Measurements from ENCODE around the gene VEPH1.

VEPH1 gene

DNA sequence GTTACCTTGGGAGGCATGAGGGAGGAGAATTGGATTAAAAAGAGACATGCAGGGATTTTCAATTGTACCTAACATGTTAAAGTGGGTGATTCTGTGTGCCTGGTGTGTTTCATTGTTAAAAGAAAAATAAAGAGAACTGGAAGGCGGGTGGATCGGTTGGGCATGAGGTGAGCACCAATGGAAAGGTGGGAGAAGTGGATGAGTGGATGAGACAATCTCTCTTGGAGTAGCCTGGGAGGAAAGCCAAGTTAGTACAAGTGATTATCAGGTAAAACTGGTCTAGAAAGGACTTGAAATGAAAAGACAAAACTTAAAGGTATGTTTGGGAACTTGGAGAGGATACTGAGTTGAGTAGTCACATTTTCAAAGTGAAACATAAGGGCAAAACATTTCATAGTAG is 12.1 kb downstream of the VEPH1 start:
- no peak for DNase-seq (ENCODE audit: low read depth, low spot score)
- H3K4me3 ChIP-seq (ENCODE audit: low read length): no peak overlapping the region

- no peak for DNase-seq (ENCODE audit: low read depth, low spot score)
- no peak overlapping the region for H3K4me3 ChIP-seq (ENCODE audit: low read length)
Observed at GRCh38 chr3:157488144-157488543, 15.1 kb downstream of the VEPH1 start.

DNA sequence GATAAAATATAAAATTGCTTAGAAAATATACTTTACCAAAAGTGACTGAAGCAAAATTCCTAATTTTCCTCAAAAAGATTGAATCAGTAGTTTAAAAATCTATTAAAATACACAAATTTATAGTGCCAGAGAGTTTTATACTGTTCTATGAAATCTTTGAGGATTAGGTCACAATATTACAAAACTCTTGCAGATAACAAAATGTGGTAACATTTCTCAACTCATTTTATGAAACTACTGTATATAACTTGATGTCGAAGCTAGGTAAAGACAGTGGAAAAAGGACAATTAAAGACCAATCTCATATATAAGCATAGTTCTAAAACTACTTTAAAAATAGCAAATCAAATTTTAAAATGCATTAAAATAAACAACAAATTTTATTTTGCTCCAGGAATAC is 15.9 kb downstream of the VEPH1 start:
- H3K4me3 ChIP-seq (ENCODE audit: low read length): no peak overlapping the region
- DNase-seq (ENCODE audit: low read depth, low spot score): no peak

- DNase-seq (ENCODE audit: low read depth, low spot score): no peak
- no peak overlapping the region for H3K4me3 ChIP-seq (ENCODE audit: low read length)
Observed at GRCh38 chr3:157479464-157480243, 23.6 kb downstream of the VEPH1 start.

DNA sequence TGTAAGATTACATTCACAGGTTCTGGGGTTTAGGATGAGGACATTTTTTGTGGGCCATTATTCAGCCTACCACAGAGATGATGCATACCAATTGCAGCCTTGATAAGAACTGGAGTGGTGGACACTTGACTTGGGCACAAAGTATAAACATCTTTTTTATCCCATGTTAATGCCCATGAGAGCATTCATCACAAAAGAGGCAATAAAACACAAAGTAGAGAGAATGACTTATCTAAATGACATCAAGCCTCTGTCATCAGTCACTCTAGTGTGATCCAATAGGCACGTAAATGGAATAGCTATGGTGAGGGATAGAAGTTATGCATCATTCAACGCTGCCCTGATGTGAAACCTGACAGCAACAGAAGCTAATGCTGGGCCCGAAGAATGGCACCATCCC is 25.8 kb downstream of the VEPH1 start:
- H3K4me3 ChIP-seq (ENCODE audit: low read length): no peak overlapping the region
- DNase-seq (ENCODE audit: low read depth, low spot score): no peak

GRCh38 chr3:157475921-157476414 is 27.2 kb downstream of the VEPH1 start:
- no peak for DNase-seq (ENCODE audit: low read depth, low spot score)
- H3K4me3 ChIP-seq (ENCODE audit: low read length): no peak overlapping the region

DNA sequence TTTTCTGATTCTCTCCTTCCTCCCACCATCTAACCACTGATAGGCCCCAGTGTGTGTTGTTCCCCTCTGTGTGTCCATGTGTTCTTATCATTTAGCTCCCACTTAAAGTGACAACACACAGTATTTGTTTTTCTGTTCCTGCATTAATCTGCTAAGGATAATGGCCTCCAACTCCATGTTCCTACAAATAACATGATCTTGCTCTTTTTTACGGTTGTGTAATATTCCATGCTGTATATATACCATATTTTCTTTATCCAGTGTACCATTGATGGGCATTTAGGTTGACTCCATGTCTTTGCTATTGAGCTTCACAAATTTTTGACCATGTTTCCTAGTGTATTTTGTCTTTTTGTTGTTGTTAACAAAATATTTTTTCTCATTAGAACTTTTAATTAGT is 30.6 kb downstream of the VEPH1 start:
- H3K4me3 ChIP-seq (ENCODE audit: low read length): no peak overlapping the region
- DNase-seq (ENCODE audit: low read depth, low spot score): no peak

DNA sequence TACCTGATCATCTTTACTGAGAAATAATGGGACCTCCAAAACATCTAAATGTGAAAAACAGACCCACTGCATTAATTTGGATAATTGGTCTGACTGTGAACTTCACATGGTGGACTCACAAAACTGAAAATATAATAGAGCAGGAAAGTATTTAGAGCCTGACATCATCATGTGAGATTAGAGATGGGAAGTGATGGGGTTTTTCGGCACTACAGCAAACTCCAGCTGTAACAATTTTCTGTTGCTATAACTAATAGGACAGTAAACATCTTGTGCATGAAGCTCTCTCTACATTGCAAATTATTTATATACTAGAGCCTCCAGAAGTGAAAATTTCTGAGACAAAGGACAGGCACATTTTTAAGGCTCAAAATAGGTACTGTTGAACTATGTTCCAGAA is 32.2 kb downstream of the VEPH1 start:
- H3K4me3 ChIP-seq (ENCODE audit: low read length): no peak overlapping the region
- no peak for DNase-seq (ENCODE audit: low read depth, low spot score)

GRCh38 chr3:157469561-157470294 is 33.5 kb downstream of the VEPH1 start:
- no peak for DNase-seq (ENCODE audit: low read depth, low spot score)
- no peak overlapping the region for H3K4me3 ChIP-seq (ENCODE audit: low read length)

DNA sequence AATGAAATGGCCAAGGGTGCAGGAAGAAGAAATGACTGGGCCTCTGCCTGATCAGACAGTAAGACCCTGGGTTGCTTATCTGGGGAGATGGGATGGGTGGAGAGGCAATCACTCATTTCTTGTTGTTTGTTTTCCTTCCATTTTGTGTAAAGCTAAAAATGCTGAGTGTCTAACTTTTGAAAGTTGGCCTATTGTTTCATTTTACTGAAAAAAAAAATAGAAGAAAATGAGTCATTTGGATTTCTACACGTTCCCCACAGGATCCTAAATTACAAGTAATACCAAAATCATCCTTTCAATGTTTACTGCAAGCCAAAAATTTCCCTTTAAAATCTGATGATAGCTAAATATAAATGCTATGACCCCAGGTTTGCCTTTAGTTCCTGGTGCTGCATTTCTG is 36.0 kb downstream of the VEPH1 start:
- no peak overlapping the region for H3K4me3 ChIP-seq (ENCODE audit: low read length)
- DNase-seq (ENCODE audit: low read depth, low spot score): no peak

GRCh38 chr3:157465741-157466140 is 37.5 kb downstream of the VEPH1 start:
- no peak for DNase-seq (ENCODE audit: low read depth, low spot score)
- H3K4me3 ChIP-seq (ENCODE audit: low read length): no peak overlapping the region

- no peak for DNase-seq (ENCODE audit: low read depth, low spot score)
- H3K4me3 ChIP-seq (ENCODE audit: low read length): no peak overlapping the region
Observed at GRCh38 chr3:157464321-157464720, 38.9 kb downstream of the VEPH1 start.

DNA sequence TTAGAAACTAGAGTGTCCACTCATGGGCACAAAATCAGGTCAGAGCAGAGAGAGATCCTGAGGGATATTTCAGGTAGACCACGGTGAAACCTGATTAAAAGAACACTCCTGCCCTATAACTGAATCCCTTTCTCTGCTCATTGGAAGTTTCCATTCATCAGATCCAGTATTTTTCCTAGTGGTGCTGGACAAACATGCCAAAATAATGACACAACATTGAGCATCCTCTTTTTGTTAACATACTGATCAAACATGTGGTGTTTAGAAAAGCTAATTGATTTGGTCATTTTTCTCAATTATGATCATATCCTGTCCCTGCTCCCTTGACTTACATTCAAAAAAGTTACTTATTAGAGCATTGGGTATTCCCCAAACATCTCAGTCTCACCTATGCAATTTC is 39.4 kb downstream of the VEPH1 start:
- no peak overlapping the region for H3K4me3 ChIP-seq (ENCODE audit: low read length)
- DNase-seq (ENCODE audit: low read depth, low spot score): no peak

- DNase-seq (ENCODE audit: low read depth, low spot score): no peak
- H3K4me3 ChIP-seq (ENCODE audit: low read length): no peak overlapping the region
Observed at GRCh38 chr3:157460253-157460652, 43.0 kb downstream of the VEPH1 start.

DNA sequence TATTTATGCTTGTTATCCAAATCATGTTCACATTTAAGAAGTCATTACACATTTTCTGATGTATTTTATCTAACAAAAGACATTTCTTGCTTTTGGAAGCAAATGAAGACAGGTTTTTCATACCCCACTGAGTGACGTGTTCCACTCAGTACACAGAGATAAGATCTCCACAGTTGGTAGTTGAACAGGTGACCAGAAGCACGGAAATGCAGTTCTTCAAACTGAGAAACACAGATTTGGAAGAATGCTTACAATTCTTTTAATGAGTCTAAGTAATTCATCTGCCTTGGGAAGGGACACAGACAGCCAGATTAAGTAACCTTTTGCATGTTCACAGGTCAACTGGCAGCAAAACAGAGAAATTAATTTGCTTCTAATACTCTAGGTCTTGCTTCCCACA is 43.5 kb downstream of the VEPH1 start:
- DNase-seq (ENCODE audit: low read depth, low spot score): no peak
- no peak overlapping the region for H3K4me3 ChIP-seq (ENCODE audit: low read length)

GRCh38 chr3:157453824-157454223 is 49.4 kb downstream of the VEPH1 start:
- H3K4me3 ChIP-seq (ENCODE audit: low read length): no peak overlapping the region
- no peak for DNase-seq (ENCODE audit: low read depth, low spot score)

DNA sequence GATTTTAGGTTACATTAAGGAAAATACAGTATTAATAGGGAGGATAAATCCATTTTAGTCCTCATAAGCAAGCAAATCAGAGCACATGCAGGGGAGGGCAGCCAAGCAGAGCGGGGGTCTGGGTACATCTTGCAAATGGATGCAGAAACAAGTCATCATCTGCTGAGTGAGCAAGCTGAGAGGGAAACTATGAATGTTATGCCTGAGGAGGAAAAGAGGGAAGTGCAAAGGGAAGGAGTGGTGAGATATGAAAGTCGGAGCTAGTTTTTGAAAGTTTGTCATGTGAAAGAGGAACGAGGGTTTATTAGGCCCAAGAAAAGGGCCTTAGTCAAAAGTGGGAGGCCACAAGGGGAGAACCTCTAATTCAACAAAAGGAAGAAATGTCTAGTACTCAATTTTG is 51.1 kb downstream of the VEPH1 start:
- no peak overlapping the region for H3K4me3 ChIP-seq (ENCODE audit: low read length)
- no peak for DNase-seq (ENCODE audit: low read depth, low spot score)

DNA sequence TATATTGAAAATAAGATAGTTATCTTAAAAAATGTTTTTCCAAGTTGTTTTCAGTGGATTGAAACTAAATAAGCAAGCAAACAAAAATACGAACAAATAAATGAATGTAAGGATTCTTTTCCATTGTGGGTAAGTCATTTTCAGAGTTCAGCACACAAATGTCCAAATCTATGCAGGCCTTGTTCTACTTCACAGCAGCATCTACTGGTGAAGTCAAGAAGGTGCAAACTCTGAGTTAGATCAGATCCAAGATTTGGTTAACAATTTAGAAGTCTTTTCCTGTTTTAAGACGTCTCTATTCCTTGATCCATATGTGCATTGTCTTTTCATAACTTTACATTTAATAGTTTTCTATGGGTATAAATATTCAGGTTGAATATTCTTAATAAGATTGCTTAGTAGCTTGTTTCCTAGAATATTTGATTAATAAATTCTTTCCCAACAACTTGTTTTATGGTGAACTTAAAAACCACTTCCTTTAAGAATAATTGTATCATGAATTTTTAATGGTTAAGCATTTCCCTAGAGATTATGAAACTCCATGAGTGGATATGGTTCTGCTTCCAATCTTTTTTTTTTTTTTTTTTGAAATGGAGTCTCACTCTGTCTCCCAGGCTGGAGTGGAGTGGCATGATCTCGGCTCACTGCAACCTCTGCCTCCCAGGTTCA is 56.1 kb downstream of the VEPH1 start:
- H3K4me3 ChIP-seq (ENCODE audit: low read length): no peak overlapping the region
- no peak for DNase-seq (ENCODE audit: low read depth, low spot score)

GRCh38 chr3:157445857-157446256 is 57.4 kb downstream of the VEPH1 start:
- no peak for DNase-seq (ENCODE audit: low read depth, low spot score)
- H3K4me3 ChIP-seq (ENCODE audit: low read length): no peak overlapping the region

GRCh38 chr3:157444797-157445184 is 58.4 kb downstream of the VEPH1 start:
- DNase-seq (ENCODE audit: low read depth, low spot score): no peak
- H3K4me3 ChIP-seq (ENCODE audit: low read length): no peak overlapping the region

All from Jurkat, Clone E6-1 (cell line).